ENCODE results near the gene ANKRD11. TPM values are rescaled to one million over a fixed set of nuclear protein-coding genes. Genes with fewer than 3 reads are reported as not detected.

The ANKRD11 gene
- total RNA-seq, 4 donors from 2014 or later = 75.6 to 183 (median 108) TPM

DNA sequence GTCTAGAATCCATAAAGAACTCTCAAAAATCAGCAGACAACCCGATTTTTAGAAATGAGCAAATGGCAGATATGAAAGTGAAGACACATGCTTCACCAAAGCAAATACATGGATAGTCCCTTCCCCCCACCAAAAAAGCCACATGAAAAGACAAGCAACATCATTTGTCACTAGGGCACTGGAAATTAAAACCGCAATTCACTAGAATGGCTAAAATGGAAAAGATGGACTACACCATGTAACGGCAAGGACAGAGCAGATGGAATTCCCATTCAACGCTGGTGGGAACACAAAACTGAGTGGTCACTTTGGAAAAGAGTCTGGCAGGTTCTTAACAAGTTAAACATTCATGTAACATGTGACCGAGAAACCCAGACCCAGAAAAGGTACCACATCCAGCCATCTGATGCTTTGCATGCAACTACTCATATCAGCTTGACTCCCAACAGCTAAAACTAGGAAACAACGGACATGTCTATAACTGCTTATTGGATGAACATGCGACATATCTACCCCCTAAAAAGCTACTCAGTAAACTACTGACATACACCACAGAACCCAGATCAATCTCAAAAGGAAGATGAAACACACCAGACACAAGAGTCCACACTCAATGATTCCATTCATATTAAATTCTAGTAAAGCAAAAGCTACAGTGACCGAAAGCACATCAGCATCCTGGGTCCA is 140.3 kb downstream of the ANKRD11 start:
- intact Hi-C loops (cut with DNase I; ENCODE audit: low total_unique reads) = no loop called here
- no peak overlapping the region for H3K4me3 ChIP-seq (ENCODE audit: low read depth, poor library complexity, severe bottlenecking)
- whole genome bisulfite sequencing, 2 donors = 84 to 85% methylated on average over 8 of the region's 8 CpGs
- no peak for DNase-seq (ENCODE audit: low spot score in 2 of 2)
- no peak for TF ChIP-seq POLR2A (IDR thresholded peaks at IDR 0.05)
- TF ChIP-seq, protein P1, sequence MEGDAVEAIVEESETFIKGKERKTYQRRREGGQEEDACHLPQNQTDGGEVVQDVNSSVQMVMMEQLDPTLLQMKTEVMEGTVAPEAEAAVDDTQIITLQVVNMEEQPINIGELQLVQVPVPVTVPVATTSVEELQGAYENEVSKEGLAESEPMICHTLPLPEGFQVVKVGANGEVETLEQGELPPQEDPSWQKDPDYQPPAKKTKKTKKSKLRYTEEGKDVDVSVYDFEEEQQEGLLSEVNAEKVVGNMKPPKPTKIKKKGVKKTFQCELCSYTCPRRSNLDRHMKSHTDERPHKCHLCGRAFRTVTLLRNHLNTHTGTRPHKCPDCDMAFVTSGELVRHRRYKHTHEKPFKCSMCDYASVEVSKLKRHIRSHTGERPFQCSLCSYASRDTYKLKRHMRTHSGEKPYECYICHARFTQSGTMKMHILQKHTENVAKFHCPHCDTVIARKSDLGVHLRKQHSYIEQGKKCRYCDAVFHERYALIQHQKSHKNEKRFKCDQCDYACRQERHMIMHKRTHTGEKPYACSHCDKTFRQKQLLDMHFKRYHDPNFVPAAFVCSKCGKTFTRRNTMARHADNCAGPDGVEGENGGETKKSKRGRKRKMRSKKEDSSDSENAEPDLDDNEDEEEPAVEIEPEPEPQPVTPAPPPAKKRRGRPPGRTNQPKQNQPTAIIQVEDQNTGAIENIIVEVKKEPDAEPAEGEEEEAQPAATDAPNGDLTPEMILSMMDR (IDR thresholded peaks at IDR 0.05) = no peak

DNA sequence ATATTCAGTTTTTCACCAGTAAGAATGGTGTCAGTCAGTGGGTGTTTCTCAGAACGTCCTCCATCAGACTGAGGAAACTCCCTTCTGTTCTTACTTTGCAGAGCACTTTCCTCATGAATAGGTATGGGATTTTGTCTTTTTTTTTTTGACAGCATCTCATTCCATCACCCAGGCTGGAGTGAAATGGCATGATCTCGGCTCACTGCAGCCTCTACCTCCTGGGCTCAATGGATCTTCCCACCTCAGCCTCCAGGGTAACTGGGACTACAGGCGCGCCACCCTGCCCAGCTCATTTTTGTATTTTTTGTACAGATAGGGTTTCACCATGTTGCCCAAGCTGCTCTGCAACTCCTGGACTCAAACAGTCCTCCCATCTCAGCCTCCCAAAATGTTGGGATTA is 142.6 kb downstream of the ANKRD11 start:
- intact Hi-C loops (cut with DNase I; ENCODE audit: low total_unique reads) = no loop called here
- TF ChIP-seq, protein P1 (IDR thresholded peaks at IDR 0.05) = no peak
- no peak for TF ChIP-seq POLR2A (IDR thresholded peaks at IDR 0.05)
- WGBS, 2 donors = 92 to 93% methylated on average over 4 of the region's 4 CpGs
- DNase-seq (ENCODE audit: low spot score in 2 of 2) = no peak
- no peak overlapping the region for H3K4me3 ChIP-seq (ENCODE audit: low read depth, poor library complexity, severe bottlenecking)

- WGBS, 2 donors = 84 to 91% methylated on average over 9 of the region's 9 CpGs
- TF ChIP-seq, protein P1 (IDR thresholded peaks at IDR 0.05) = no peak
- no peak for TF ChIP-seq POLR2A (IDR thresholded peaks at IDR 0.05)
- H3K4me3 ChIP-seq (ENCODE audit: low read depth, poor library complexity, severe bottlenecking) = no peak overlapping the region
- DNase-seq (ENCODE audit: low spot score in 2 of 2) = no peak
- intact Hi-C loops (cut with DNase I; ENCODE audit: low total_unique reads) = no loop called here
Measured at GRCh38 chr16:89346869-89347268, 143.5 kb downstream of the ANKRD11 start.

- intact Hi-C loops (cut with DNase I; ENCODE audit: low total_unique reads) = no loop called here
- no peak overlapping the region for H3K4me3 ChIP-seq (ENCODE audit: low read depth, poor library complexity, severe bottlenecking)
- no peak for DNase-seq (ENCODE audit: low spot score in 2 of 2)
- TF ChIP-seq, protein P1 (IDR thresholded peaks at IDR 0.05) = no peak
- TF ChIP-seq POLR2A (IDR thresholded peaks at IDR 0.05) = no peak
- WGBS, 2 donors = 71 to 75% methylated on average over 9 of the region's 9 CpGs
Measured at GRCh38 chr16:89345642-89346150, 144.7 kb downstream of the ANKRD11 start.

DNA sequence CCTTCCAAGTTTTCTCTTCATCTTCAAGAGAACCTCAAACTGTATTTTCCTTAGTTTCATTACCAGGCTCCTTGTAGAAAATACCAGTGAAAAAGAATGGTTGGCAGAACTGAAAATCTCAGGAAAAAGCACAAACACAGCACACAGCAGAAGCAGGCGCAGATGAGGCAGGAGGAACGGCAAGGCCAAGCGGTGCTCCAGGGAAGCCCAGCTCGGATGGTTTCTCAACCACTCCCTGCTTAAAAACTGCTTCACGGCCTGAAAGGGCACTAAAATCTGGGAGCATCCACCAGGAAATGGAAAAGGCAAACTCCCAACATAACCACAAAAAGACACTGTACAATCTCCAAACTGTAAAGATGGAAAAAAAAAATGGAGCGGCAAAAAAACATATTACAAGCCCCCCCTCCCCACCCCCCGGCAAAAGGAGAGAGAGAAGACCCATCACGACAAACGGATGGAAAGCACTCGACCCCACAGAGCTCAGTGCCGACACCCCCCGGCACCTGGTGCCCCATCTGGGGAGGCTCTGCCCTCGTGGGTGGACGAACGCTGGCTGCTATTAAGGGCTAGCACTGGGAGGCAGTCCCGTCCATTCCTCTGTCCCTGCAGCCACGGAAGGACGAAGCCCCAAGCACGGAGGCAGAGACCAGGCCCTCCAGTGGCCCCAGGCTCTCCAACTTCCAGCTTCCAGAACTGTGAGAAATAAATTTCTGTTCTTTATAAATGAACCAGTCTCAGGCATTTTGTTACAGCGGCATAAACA is 145.3 kb downstream of the ANKRD11 start:
- TF ChIP-seq, protein P1 (IDR thresholded peaks at IDR 0.05) = no peak
- TF ChIP-seq POLR2A (IDR thresholded peaks at IDR 0.05) = no peak
- 46 to 51% methylated on average over 20 of the region's 20 CpGs for WGBS, 2 donors
- no peak overlapping the region for H3K4me3 ChIP-seq (ENCODE audit: low read depth, poor library complexity, severe bottlenecking)
- no peak for DNase-seq (ENCODE audit: low spot score in 2 of 2)
- intact Hi-C loops (cut with DNase I; ENCODE audit: low total_unique reads) = no loop called here
